Small intestine (tissue), 7 donors: Measurements from ENCODE around the gene BRAT1. TPM values are rescaled to one million over a fixed set of nuclear protein-coding genes. Genes with fewer than 3 reads are reported as not detected.
A peak's percentile ranks its signal among the peaks of the same experiment; 100 is the strongest.
"Not testable (repeated sequence)": the region's sequence is repeated elsewhere in the genome, so short reads cannot be mapped to it uniquely, and the experiment has no call there.

ENCODE experiments used
- DNase-seq, 2 donors: peaks; one replicate each; pipeline versions ENCODE4 v3.0.0 to v3.0.0-alpha.2; 2013
- FAIRE-seq: peaks from 2 replicates; lab custom pipeline; 2012; peaks lifted over from hg19 to GRCh38; lab: Jason Lieb, UNC
- H3K27ac ChIP-seq, 3 donors: one replicate each; pipeline ENCODE4 v1.5.1; 2013; ENCODE audit warnings: low read length in 2 of 3, mild to moderate bottlenecking in 2 of 3, control low read depth in 1 of 3, inconsistent platforms in 1 of 3, low read depth in 1 of 3, moderate library complexity in 1 of 3
- H3K27me3 ChIP-seq, 3 donors: one replicate each; pipeline ENCODE4 v1.6.1; 2013; ENCODE audit warnings: low read length in 3 of 3, inconsistent platforms in 1 of 3; ENCODE audit not compliant: control insufficient read depth in 3 of 3, insufficient read depth in 3 of 3
- H3K36me3 ChIP-seq, 3 donors: one replicate each; pipeline ENCODE4 v1.6.1; 2013; ENCODE audit warnings: low read length in 3 of 3, inconsistent platforms in 1 of 3, low read depth in 1 of 3, mild to moderate bottlenecking in 1 of 3, moderate library complexity in 1 of 3; ENCODE audit not compliant: control insufficient read depth in 3 of 3, insufficient read depth in 2 of 3
- H3K4me1 ChIP-seq, 3 donors: one replicate each; pipeline ENCODE4 v1.6.1; 2013; ENCODE audit warnings: low read length in 2 of 3, inconsistent platforms in 1 of 3, low read depth in 1 of 3, mild to moderate bottlenecking in 1 of 3, moderate library complexity in 1 of 3; ENCODE audit not compliant: control insufficient read depth in 3 of 3, insufficient read depth in 2 of 3
- H3K4me3 ChIP-seq, 3 donors: one replicate each; pipeline ENCODE4 v1.5.1; 2013; ENCODE audit warnings: low read length in 3 of 3, control low read depth in 1 of 3, inconsistent platforms in 1 of 3, low read depth in 1 of 3, mild to moderate bottlenecking in 1 of 3, moderate library complexity in 1 of 3
- H3K9me3 ChIP-seq, 2 donors: one replicate each; pipeline ENCODE4 v1.6.1; 2013; ENCODE audit warnings: low read depth in 1 of 2, low read length in 1 of 2; ENCODE audit not compliant: control insufficient read depth in 2 of 2, insufficient read depth in 1 of 2
- WGBS, 3 donors: extraction: QIAGEN DNeasy Blood & Tissue Kit; methylation state at CpG; one replicate each; pipeline ENCODE4 v1.1.7; 2013; 5-methylcytosine and 5-hydroxymethylcytosine counted together
- polyA plus RNA-seq, 4 donors: library from polyadenylated mRNA; stranded (reverse) in 3 of 4; unstranded in 1 of 4; fragments of 200-250 nt in 3 of 4; fragments of 120-200 nt in 1 of 4; gene quantifications; one replicate each; pipeline versions ENCODE4 v1.2.1 to v1.2.3, GENCODE V29; 2013
- donor health status: healthy with polysubstance abuse.
- donor health status: control.
- donor health status: control.
- donor health status: Bipolar disorder and iron deficiency.
- donor health status: healthy.

Gene BRAT1
- polyA plus RNA-seq, 4 donors = 25.1 to 40.3 (median 28.2) TPM

- Histone ChIP-seq H3K36me3 (peaks cover 16 to 66% (median 28%) of the 10 kb centered on the region in 3 donors), H3K27ac (no peak overlapping the region), H3K9me3 (no peaks in the 10 kb centered on the region), H3K4me1 (no peaks in the 10 kb centered on the region), H3K4me3 (no peak overlapping the region), H3K27me3 (no peaks in the 10 kb centered on the region)
- DNase-seq (no peak), FAIRE-seq (no peak)
- WGBS, 3 donors = 90 to 96% (median 92%) methylated on average over 31 to 32 of the region's 32 CpGs
Measured at GRCh38 chr7:2539031-2539911, 16.1 kb downstream of the BRAT1 start.

- no peak overlapping the region for H3K4me3 ChIP-seq
- H3K27me3 ChIP-seq = no peaks in the 10 kb centered on the region
- H3K4me1 ChIP-seq = no peaks in the 10 kb centered on the region
- DNase-seq (no peak), FAIRE-seq (no peak)
- WGBS, 3 donors = 92% methylated on average over 44 to 47 of the region's 47 CpGs
- no peak overlapping the region for H3K27ac ChIP-seq
- H3K36me3 ChIP-seq = peaks cover 11 to 56% (median 25%) of the 10 kb centered on the region in 3 donors
- H3K9me3 ChIP-seq = no peaks in the 10 kb centered on the region
Measured at GRCh38 chr7:2537981-2538851, 17.1 kb downstream of the BRAT1 start.

GRCh38 chr7:2535872-2536627 is 19.3 kb downstream of the BRAT1 start:
- not testable (repeated sequence) for FAIRE-seq, H3K4me3 ChIP-seq, H3K27me3 ChIP-seq, H3K9me3 ChIP-seq, H3K4me1 ChIP-seq, DNase-seq
- peaks cover 3 to 34% (median 15%) of the 10 kb centered on the region in 3 donors for H3K36me3 ChIP-seq
- H3K27ac ChIP-seq = peak overlapping the region in 1 of 3 donors; percentile 38
- 52 to 64% (median 58%) methylated on average over 13 to 19 of the region's 19 CpGs for WGBS, 3 donors

- 90 to 93% methylated on average over 11 to 24 of the region's 34 CpGs; no CpG with 5 or more reads in 1 of the 3 donors for WGBS, 3 donors
- H3K36me3 ChIP-seq = peaks cover 3 to 32% (median 9%) of the 10 kb centered on the region in 3 donors
- H3K27ac ChIP-seq, H3K4me3 ChIP-seq, DNase-seq, H3K27me3 ChIP-seq, H3K9me3 ChIP-seq, FAIRE-seq: not testable (repeated sequence)
- peaks cover 3 to 27% (median 7%) of the 10 kb centered on the region in 3 donors for H3K4me1 ChIP-seq
Measured at GRCh38 chr7:2534214-2534613, 21.1 kb downstream of the BRAT1 start.

- WGBS, 3 donors = 31 to 54% (median 43%) methylated on average over 1 to 3 of the region's 8 CpGs
- FAIRE-seq, H3K4me3 ChIP-seq, H3K9me3 ChIP-seq, H3K27ac ChIP-seq, H3K27me3 ChIP-seq, DNase-seq: not testable (repeated sequence)
- H3K36me3 ChIP-seq = peaks cover 3 to 32% (median 5%) of the 10 kb centered on the region in 3 donors
- peaks cover 3 to 34% (median 8%) of the 10 kb centered on the region in 3 donors for H3K4me1 ChIP-seq
Measured at GRCh38 chr7:2533566-2533965, 21.8 kb downstream of the BRAT1 start.

- not testable (repeated sequence) for H3K9me3 ChIP-seq, FAIRE-seq, H3K27me3 ChIP-seq, H3K4me3 ChIP-seq, DNase-seq
- WGBS, 3 donors = 90 to 93% (median 93%) methylated on average over 3 to 7 of the region's 8 CpGs
- H3K27ac ChIP-seq = peak overlapping the region in 1 of 3 donors; percentile 51
- H3K36me3 ChIP-seq = peaks cover 0 to 31% (median 3%) of the 10 kb centered on the region in 3 donors
- H3K4me1 ChIP-seq = peaks cover 3 to 41% (median 8%) of the 10 kb centered on the region in 3 donors
Measured at GRCh38 chr7:2532816-2533215, 22.5 kb downstream of the BRAT1 start.

- H3K4me1 ChIP-seq = peaks cover 6 to 47% (median 8%) of the 10 kb centered on the region in 3 donors
- not testable (repeated sequence) for H3K9me3 ChIP-seq, H3K4me3 ChIP-seq, FAIRE-seq, H3K27me3 ChIP-seq
- 37 to 60% (median 43%) methylated on average over 9 to 12 of the region's 15 CpGs for WGBS, 3 donors
- H3K36me3 ChIP-seq = peaks cover 0 to 33% (median 2%) of the 10 kb centered on the region in 3 donors
- peak; percentile 73 to 75 for DNase-seq
- H3K27ac ChIP-seq = peak overlapping the region; percentile 20 to 48 (median 24)
Measured at GRCh38 chr7:2532199-2532772, 23.0 kb downstream of the BRAT1 start.
